H9 (cell line): ENCODE results near the gene PCBD2. TPM values are rescaled to one million over a fixed set of nuclear protein-coding genes. Genes with fewer than 3 reads are reported as not detected.

Source experiments
- DNase-seq: peaks from one replicate; pipeline ENCODE4 v3.0.0-alpha.2; 2017
- H2AFZ ChIP-seq: one replicate; pipeline ENCODE4 v1.6.1; 2013; ENCODE audit warnings: mild to moderate bottlenecking, low read length, control low read depth, moderate library complexity
- H2AK5ac ChIP-seq: 2 replicates; pipeline ENCODE4 v1.6.1; 2013; ENCODE audit warnings: low read length, control low read depth, mixed read lengths; ENCODE audit not compliant: insufficient read length
- H2BK120ac ChIP-seq: one replicate; pipeline ENCODE4 v1.6.1; 2013; ENCODE audit warnings: low read depth, mild to moderate bottlenecking, low read length, control low read depth, inconsistent platforms; ENCODE audit not compliant: poor library complexity, severe bottlenecking
- H2BK12ac ChIP-seq: 2 replicates; pipeline ENCODE4 v1.6.1; 2013; ENCODE audit warnings: low read length, control low read depth, mixed read lengths, low read depth; ENCODE audit not compliant: insufficient read length
- H2BK15ac ChIP-seq: 2 replicates; pipeline ENCODE4 v1.6.1; 2013; ENCODE audit warnings: low read depth, low read length, control low read depth
- H2BK20ac ChIP-seq: one replicate; pipeline ENCODE4 v1.6.1; 2013; ENCODE audit warnings: low read depth, mild to moderate bottlenecking, low read length, control low read depth, inconsistent platforms; ENCODE audit not compliant: poor library complexity, severe bottlenecking
- H2BK5ac ChIP-seq: 2 replicates; pipeline ENCODE4 v1.6.1; 2013; ENCODE audit warnings: low read length, control low read depth, mixed read lengths; ENCODE audit not compliant: insufficient read length
- H3K14ac ChIP-seq: 2 replicates; pipeline ENCODE4 v1.6.1; 2013; ENCODE audit warnings: low read length, control low read depth; ENCODE audit not compliant: insufficient read depth
- H3K18ac ChIP-seq: 2 replicates; pipeline ENCODE4 v1.6.1; 2013; ENCODE audit warnings: low read depth, mild to moderate bottlenecking, mixed read lengths, low read length, control low read depth; ENCODE audit not compliant: insufficient read length
- H3K23ac ChIP-seq: 2 replicates; pipeline ENCODE4 v1.6.1; 2013; ENCODE audit warnings: low read length, control low read depth, mixed read lengths, low read depth; ENCODE audit not compliant: insufficient read length
- H3K23me2 ChIP-seq: 2 replicates; pipeline ENCODE4 v1.6.1; 2013; ENCODE audit warnings: low read depth, mild to moderate bottlenecking, mixed read lengths, low read length, control low read depth; ENCODE audit not compliant: insufficient read length, poor library complexity, severe bottlenecking
- H3K27ac ChIP-seq: 2 replicates; pipeline ENCODE4 v1.5.1; 2013; ENCODE audit warnings: low read length, control low read depth, mixed read lengths, low read depth; ENCODE audit not compliant: insufficient read length
- H3K27me3 ChIP-seq: 2 replicates; pipeline ENCODE4 v1.6.1; 2013; ENCODE audit warnings: low read length, control low read depth, inconsistent platforms; ENCODE audit not compliant: insufficient read depth
- H3K4ac ChIP-seq: 2 replicates; pipeline ENCODE4 v1.6.1; 2013; ENCODE audit warnings: low read depth, mild to moderate bottlenecking, control low read depth, inconsistent platforms, low read length, moderate library complexity
- H3K4me1 ChIP-seq: 2 replicates; pipeline ENCODE4 v1.6.1; 2013; ENCODE audit warnings: low read length, control low read depth, inconsistent platforms; ENCODE audit not compliant: insufficient read depth
- H3K4me2 ChIP-seq: 2 replicates; pipeline ENCODE4 v1.6.1; 2013; ENCODE audit warnings: low read length, control low read depth, mixed read lengths; ENCODE audit not compliant: insufficient read length, insufficient read depth
- H3K56ac ChIP-seq: 2 replicates; pipeline ENCODE4 v1.6.1; 2013; ENCODE audit warnings: low read depth, mild to moderate bottlenecking, mixed read lengths, low read length, control low read depth; ENCODE audit not compliant: insufficient read length
- H3K79me1 ChIP-seq: 2 replicates; pipeline ENCODE4 v1.6.1; 2013; ENCODE audit warnings: low read depth, mild to moderate bottlenecking, moderate library complexity, low read length, control low read depth, inconsistent platforms; ENCODE audit not compliant: insufficient read depth, poor library complexity, severe bottlenecking
- H3K79me2 ChIP-seq: 2 replicates; pipeline ENCODE4 v1.6.1; 2013; ENCODE audit warnings: low read length, control low read depth, inconsistent platforms; ENCODE audit not compliant: insufficient read depth
- H3K9ac ChIP-seq: 2 replicates; pipeline ENCODE4 v1.6.1; 2013; ENCODE audit warnings: low read length, control low read depth, mixed read lengths; ENCODE audit not compliant: insufficient read length; ENCODE audit errors: extremely low read depth
- H3K9me3 ChIP-seq: one replicate; pipeline ENCODE4 v1.6.1; 2013; ENCODE audit warnings: low read depth, low read length, inconsistent platforms; ENCODE audit not compliant: control insufficient read depth
- H3T11ph ChIP-seq: one replicate; pipeline ENCODE4 v1.6.1; 2013; ENCODE audit warnings: mild to moderate bottlenecking, low read length, control low read depth, inconsistent platforms
- H4K20me1 ChIP-seq: one replicate; pipeline ENCODE4 v1.6.1; 2013; ENCODE audit not compliant: control insufficient read depth, insufficient read length, insufficient read depth
- H4K5ac ChIP-seq: 2 replicates; pipeline ENCODE4 v1.6.1; 2013; ENCODE audit warnings: low read depth, mild to moderate bottlenecking, mixed read lengths, low read length, control low read depth; ENCODE audit not compliant: insufficient read length
- H4K8ac ChIP-seq: replicated peaks from 2 replicates; pipeline ENCODE4 v1.6.1; 2013; ENCODE audit warnings: low read length, control low read depth, mixed read lengths, low read depth; ENCODE audit not compliant: insufficient read length
- H4K91ac ChIP-seq: 2 replicates; pipeline ENCODE4 v1.6.1; 2013; ENCODE audit warnings: low read depth, mild to moderate bottlenecking, moderate library complexity, mixed read lengths, low read length, control low read depth; ENCODE audit not compliant: insufficient read length
- H3K27ac Mint-ChIP-seq, 3 experiments: 2 replicates in 2 of 3; 3 replicates in 1 of 3; pipeline ENCODE4 v1.8.0; 2020 to 2021; ENCODE audit warnings: mixed read lengths in 3 of 3, mild to moderate bottlenecking in 1 of 3, moderate library complexity in 1 of 3
- H3K27me3 Mint-ChIP-seq: 2 replicates; pipeline ENCODE4 v1.8.0; 2021; ENCODE audit warnings: low read depth, mild to moderate bottlenecking, moderate library complexity, mixed read lengths
- H3K36me3 Mint-ChIP-seq, 3 experiments: 2 replicates in 2 of 3; 3 replicates in 1 of 3; pipeline ENCODE4 v1.8.0; 2020 to 2021; ENCODE audit warnings: low read depth in 3 of 3, mixed read lengths in 3 of 3; ENCODE audit not compliant: insufficient read depth in 1 of 3
- H3K4me1 Mint-ChIP-seq, 2 experiments: 2 replicates each; pipeline ENCODE4 v1.8.0; 2020; ENCODE audit warnings: mixed read lengths in 2 of 2
- H3K4me3 Mint-ChIP-seq, 2 experiments: 2 replicates in 1 of 2; 3 replicates in 1 of 2; pipeline ENCODE4 v1.8.0; 2020 to 2021; ENCODE audit warnings: mild to moderate bottlenecking in 2 of 2, mixed read lengths in 2 of 2, moderate library complexity in 1 of 2
- H3K9me3 Mint-ChIP-seq, 2 experiments: 2 replicates in 1 of 2; 3 replicates in 1 of 2; pipeline ENCODE4 v1.8.0; 2020; ENCODE audit warnings: mild to moderate bottlenecking in 2 of 2, mixed read lengths in 2 of 2, moderate library complexity in 1 of 2
- WGBS: extraction: QIAGEN DNeasy Blood & Tissue Kit; methylation state at CpG from one replicate; pipeline ENCODE4 v1.1.7; 2013; ENCODE audit warnings: missing lambda C conversion rate, low lambda C conversion rate, mixed read lengths; ENCODE audit not compliant: insufficient read length; ENCODE audit errors: extremely low coverage; 5-methylcytosine and 5-hydroxymethylcytosine counted together
- total RNA-seq: library from RNA; stranded (reverse); gene quantifications from 2 replicates; pipeline ENCODE4 v1.2.1, GENCODE V29; 2021
- TF ChIP-seq, protein P1 (sequence below): fragments of 200-600 bp; sonication (generic); conservative IDR thresholded peaks from 3 replicates; pipeline ENCODE4 v1.8.0; 2021; ENCODE audit warnings: antibody characterized with exemption, mild to moderate bottlenecking

PCBD2 gene
- total RNA-seq, 1 experiment from 2014 or later, result 11.9 TPM

DNA sequence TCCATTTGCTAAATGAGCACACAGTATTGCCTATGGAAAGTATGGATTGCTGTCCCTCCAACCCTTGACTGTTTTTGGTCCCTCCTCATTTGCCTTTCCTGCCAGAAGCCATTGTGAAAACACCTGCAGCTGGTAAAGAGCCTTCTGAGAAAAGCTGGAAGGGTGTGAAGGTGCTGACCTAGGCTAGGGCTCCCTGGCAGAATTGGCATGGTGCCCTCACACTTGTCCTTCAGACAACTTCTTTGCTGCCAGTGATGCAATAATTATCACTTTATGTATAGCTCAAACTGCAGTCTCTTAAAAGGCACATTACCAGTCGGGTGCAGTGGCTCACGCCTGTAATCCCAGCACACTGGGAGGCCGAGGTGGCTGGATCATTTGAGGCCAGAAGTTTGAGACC lies 26.5 kb upstream of the PCBD2 start:
- Mint-ChIP-seq H3K4me3 (no peak overlapping the region), H3K9me3 (peaks cover 0 to 5% of the 10 kb centered on the region in 2 experiments; a peak in 4 of 5 replicates), H3K36me3 (peaks cover 4 to 9% (median 5%) of the 10 kb centered on the region in 3 experiments; a peak in 5 of 7 replicates), H3K27ac (no peak overlapping the region), H3K4me1 (peaks cover 20% of the 10 kb centered on the region in 2 experiments), H3K27me3 (no peaks in the 10 kb centered on the region)
- H3K79me2 ChIP-seq, result no peaks in the 10 kb centered on the region
- H2BK120ac ChIP-seq, result no peak overlapping the region
- no peaks in the 10 kb centered on the region for H4K20me1 ChIP-seq
- H3K23ac ChIP-seq, result no peak overlapping the region
- no peaks in the 10 kb centered on the region for H3K79me1 ChIP-seq
- no peak overlapping the region for H4K91ac ChIP-seq
- no peak overlapping the region for H3K4me2 ChIP-seq
- no peaks in the 10 kb centered on the region for H3K9me3 ChIP-seq
- no peak overlapping the region for H4K5ac ChIP-seq
- no peak overlapping the region for H3K18ac ChIP-seq
- no peak overlapping the region for H2BK20ac ChIP-seq
- DNase-seq, result no peak
- no peak overlapping the region for H3K56ac ChIP-seq
- H3K14ac ChIP-seq, result no peak overlapping the region
- H3K27me3 ChIP-seq, result no peaks in the 10 kb centered on the region
- H3K9ac ChIP-seq, result no peak overlapping the region
- H2AFZ ChIP-seq, result no peak overlapping the region
- H3K27ac ChIP-seq, result no peak overlapping the region
- no peak overlapping the region for H2BK15ac ChIP-seq
- H4K8ac ChIP-seq, result no peak overlapping the region
- H2AK5ac ChIP-seq, result no peak overlapping the region
- no peak overlapping the region for H2BK12ac ChIP-seq
- H3K23me2 ChIP-seq, result peaks cover 6% of the 10 kb centered on the region
- no peaks in the 10 kb centered on the region for H3K4me1 ChIP-seq
- no peak overlapping the region for H2BK5ac ChIP-seq
- no peak overlapping the region for H3K4ac ChIP-seq
- no CpG with 5 or more reads among the region's 3 CpGs for WGBS
- TF ChIP-seq, protein P1, sequence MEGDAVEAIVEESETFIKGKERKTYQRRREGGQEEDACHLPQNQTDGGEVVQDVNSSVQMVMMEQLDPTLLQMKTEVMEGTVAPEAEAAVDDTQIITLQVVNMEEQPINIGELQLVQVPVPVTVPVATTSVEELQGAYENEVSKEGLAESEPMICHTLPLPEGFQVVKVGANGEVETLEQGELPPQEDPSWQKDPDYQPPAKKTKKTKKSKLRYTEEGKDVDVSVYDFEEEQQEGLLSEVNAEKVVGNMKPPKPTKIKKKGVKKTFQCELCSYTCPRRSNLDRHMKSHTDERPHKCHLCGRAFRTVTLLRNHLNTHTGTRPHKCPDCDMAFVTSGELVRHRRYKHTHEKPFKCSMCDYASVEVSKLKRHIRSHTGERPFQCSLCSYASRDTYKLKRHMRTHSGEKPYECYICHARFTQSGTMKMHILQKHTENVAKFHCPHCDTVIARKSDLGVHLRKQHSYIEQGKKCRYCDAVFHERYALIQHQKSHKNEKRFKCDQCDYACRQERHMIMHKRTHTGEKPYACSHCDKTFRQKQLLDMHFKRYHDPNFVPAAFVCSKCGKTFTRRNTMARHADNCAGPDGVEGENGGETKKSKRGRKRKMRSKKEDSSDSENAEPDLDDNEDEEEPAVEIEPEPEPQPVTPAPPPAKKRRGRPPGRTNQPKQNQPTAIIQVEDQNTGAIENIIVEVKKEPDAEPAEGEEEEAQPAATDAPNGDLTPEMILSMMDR, result no peak
- H3T11ph ChIP-seq, result no peak overlapping the region
